GM12801 (cell line): ENCODE measurements around the gene SH2D7.

Experiments used
- CTCF ChIP-seq: IDR thresholded peaks from one replicate; pipeline ENCODE4 v1.5.1; 2011; ENCODE audit warnings: control low read depth; ENCODE audit not compliant: insufficient read length; ENCODE audit errors: extremely low read depth

Gene SH2D7

GRCh38 chr15:78049691-78050440, 42.5 kb upstream of the SH2D7 start:
- TF ChIP-seq CTCF: no peak

GRCh38 chr15:78050441-78050809, 41.9 kb upstream of the SH2D7 start:
- no peak for TF ChIP-seq CTCF

GRCh38 chr15:78050826-78051225, 41.5 kb upstream of the SH2D7 start:
- TF ChIP-seq CTCF: no peak

- no peak for TF ChIP-seq CTCF
Measured at GRCh38 chr15:78051596-78051995, 40.8 kb upstream of the SH2D7 start.

GRCh38 chr15:78052001-78052401, 40.4 kb upstream of the SH2D7 start:
- TF ChIP-seq CTCF: no peak

- TF ChIP-seq CTCF: no peak
Measured at GRCh38 chr15:78052545-78052944, 39.8 kb upstream of the SH2D7 start.

- TF ChIP-seq CTCF: no peak
Measured at GRCh38 chr15:78054518-78054917, 37.8 kb upstream of the SH2D7 start.
